PC-9 (cell line): ENCODE data around the gene ZNF638. TPM values are rescaled to one million over a fixed set of nuclear protein-coding genes. Genes with fewer than 3 reads are reported as not detected.
A peak's percentile ranks its signal among the peaks of the same experiment; 100 is the strongest.

Experiments
- BruUV-seq: library from RNA; stranded (reverse); fragments of 400-500 nt; replicated peaks from 2 replicates; lab custom pipeline; 2021; lab: Mats Ljungman, UMichigan
- CTCF ChIA-PET: fragments of 300-600 bp; sonication (Branson Sonifier 250); formaldehyde crosslinking; loops from one replicate; lab custom pipeline; 2022; ENCODE audit warnings: antibody characterized with exemption; lab: Charles Lee
- POLR2A ChIA-PET: fragments of 300-600 bp; sonication (Branson Sonifier 250); formaldehyde crosslinking; loops from one replicate; lab custom pipeline; 2022; ENCODE audit warnings: antibody characterized with exemption; ENCODE audit not compliant: unreplicated experiment; lab: Charles Lee
- DNase-seq, 2 experiments: peaks; one replicate each; pipeline versions ENCODE4 v3.0.0 to v3.0.0-alpha.2; 2015 to 2022; ENCODE audit warnings: mixed read lengths in 1 of 2
- H2AFZ ChIP-seq: fragments of 200-600 bp; sonication (generic); 2 replicates; pipeline ENCODE4 v1.8.1; 2017; ENCODE audit warnings: antibody characterized with exemption
- H3F3A ChIP-seq: fragments of 200-600 bp; sonication (generic); 2 replicates; pipeline ENCODE4 v1.8.1; 2017; ENCODE audit warnings: antibody characterized with exemption, mild to moderate bottlenecking, low read depth; ENCODE audit not compliant: insufficient read depth
- H3K27ac ChIP-seq: fragments of 200-600 bp; sonication (generic); 2 replicates; pipeline ENCODE4 v1.6.1; 2016; ENCODE audit warnings: mixed run types
- H3K27me3 ChIP-seq: fragments of 200-600 bp; sonication (generic); 2 replicates; pipeline ENCODE4 v1.6.1; 2016; ENCODE audit warnings: low read depth, mixed run types; ENCODE audit not compliant: insufficient read depth
- H3K36me3 ChIP-seq: fragments of 200-600 bp; sonication (generic); 2 replicates; pipeline ENCODE4 v1.6.1; 2016; ENCODE audit warnings: low read depth, mixed run types
- H3K4me1 ChIP-seq: fragments of 200-600 bp; sonication (generic); replicated peaks from 2 replicates; pipeline ENCODE4 v1.6.1; 2016; ENCODE audit warnings: mixed run types; ENCODE audit not compliant: insufficient read depth
- H3K4me2 ChIP-seq: fragments of 200-600 bp; sonication (generic); 2 replicates; pipeline ENCODE4 v1.6.1; 2017; ENCODE audit warnings: mixed run types
- H3K4me3 ChIP-seq: fragments of 200-600 bp; sonication (generic); 2 replicates; pipeline ENCODE4 v1.6.1; 2016; ENCODE audit warnings: mixed run types
- H3K79me2 ChIP-seq: fragments of 200-600 bp; sonication (generic); 2 replicates; pipeline ENCODE4 v1.6.1; 2017; ENCODE audit warnings: low read depth, mixed run types
- H3K9me2 ChIP-seq: fragments of 200-600 bp; sonication (generic); 2 replicates; pipeline ENCODE4 v1.8.1; 2017; ENCODE audit warnings: mild to moderate bottlenecking; ENCODE audit not compliant: insufficient read depth
- H3K9me3 ChIP-seq: fragments of 200-600 bp; sonication (generic); 2 replicates; pipeline ENCODE4 v1.8.1; 2016; ENCODE audit warnings: low read depth; ENCODE audit not compliant: insufficient read depth
- H4K20me1 ChIP-seq: fragments of 200-600 bp; sonication (generic); 2 replicates; pipeline ENCODE4 v1.8.1; 2017; ENCODE audit not compliant: insufficient read depth
- CTCF ChIP-seq: fragments of 200-600 bp; sonication (generic); conservative IDR thresholded peaks from 2 replicates; pipeline ENCODE4 v1.6.1; 2017; ENCODE audit warnings: mixed run types, antibody characterized with exemption, mild to moderate bottlenecking, moderate library complexity
- EZH2 ChIP-seq: fragments of 200-600 bp; sonication (generic); IDR thresholded peaks from 2 replicates; pipeline ENCODE4 v1.8.0; 2017; ENCODE audit warnings: antibody characterized with exemption, low read depth
- intact Hi-C: fragments of 100-400 bp; cut with micrococcal nuclease; formaldehyde crosslinking; loops from one replicate; pipeline ENCODE4 v1.10.0; 2022; ENCODE audit not compliant: unreplicated experiment
- total RNA-seq: library from RNA; stranded (reverse); gene quantifications from 2 replicates; pipeline ENCODE4 v1.2.3, GENCODE V29; 2021

Gene ZNF638
- total RNA-seq, 1 experiment from 2014 or later, result 109 TPM

- Histone ChIP-seq H3K36me3 (no peaks in the 10 kb centered on the region), H3K4me3 (no peak overlapping the region), H3K4me1 (no peaks in the 10 kb centered on the region), H4K20me1 (no peaks in the 10 kb centered on the region), H3K9me2 (no peaks in the 10 kb centered on the region), H2AFZ (no peak overlapping the region), H3K27ac (no peak overlapping the region), H3K9me3 (no peaks in the 10 kb centered on the region), H3K4me2 (no peak overlapping the region), H3K27me3 (no peaks in the 10 kb centered on the region), H3K79me2 (no peaks in the 10 kb centered on the region), H3F3A (no peaks in the 10 kb centered on the region)
- ChIA-PET CTCF (no interaction called here), POLR2A (no interaction called here)
- no TSS peak for BruUV-seq
- no peak for DNase-seq
- TF ChIP-seq CTCF (no peak), EZH2 (no peak)
- intact Hi-C loops, result no loop called here
These were observed 39.4 kb upstream of the ZNF638 start for GRCh38 chr2:71292159-71292558.

GRCh38 chr2:71298914-71299313, 32.7 kb upstream of the ZNF638 start:
- intact Hi-C loops, result loop anchor here (1.0 to 2.0 kb wide), 2 partner anchors 74 to 211 kb away; no protein-coding TSS in a partner anchor
- H4K20me1 ChIP-seq, result no peaks in the 10 kb centered on the region
- CTCF ChIA-PET, result interaction anchor here (0.7 to 1.9 kb wide), 8 partner anchors 17 to 220 kb away, joined by 3 to 21 read pairs (median 6); partner anchors contain the start of gene ZNF638
- no peak for TF ChIP-seq EZH2
- TF ChIP-seq CTCF, result no peak
- no peaks in the 10 kb centered on the region for H3K36me3 ChIP-seq
- no TSS peak for BruUV-seq
- 0 out of 2 replicates have a peak, but pooled peaks cover 7% of the 10 kb centered on the region for H3F3A ChIP-seq
- no peak overlapping the region for H2AFZ ChIP-seq
- H3K9me2 ChIP-seq, result no peaks in the 10 kb centered on the region
- DNase-seq, result no peak
- H3K27ac ChIP-seq, result no peak overlapping the region
- H3K9me3 ChIP-seq, result no peaks in the 10 kb centered on the region
- POLR2A ChIA-PET, result no interaction called here
- H3K4me3 ChIP-seq, result no peak overlapping the region
- no peaks in the 10 kb centered on the region for H3K27me3 ChIP-seq
- H3K4me1 ChIP-seq, result no peaks in the 10 kb centered on the region
- H3K4me2 ChIP-seq, result no peak overlapping the region
- H3K79me2 ChIP-seq, result no peaks in the 10 kb centered on the region

GRCh38 chr2:71299507-71299906, 32.1 kb upstream of the ZNF638 start:
- H4K20me1 ChIP-seq, result no peaks in the 10 kb centered on the region
- no peaks in the 10 kb centered on the region for H3K9me2 ChIP-seq
- H3K9me3 ChIP-seq, result no peaks in the 10 kb centered on the region
- intact Hi-C loops, result loop anchor here (1.0 to 2.0 kb wide), 2 partner anchors 75 to 211 kb away; no protein-coding TSS in a partner anchor
- no peaks in the 10 kb centered on the region for H3K36me3 ChIP-seq
- CTCF ChIA-PET, result interaction anchor here (0.6 to 1.9 kb wide), 11 partner anchors 31 to 1467 kb away, joined by 3 to 21 read pairs (median 5); partner anchors contain the start of gene ZNF638
- no peak overlapping the region for H2AFZ ChIP-seq
- DNase-seq, result no peak
- no TSS peak for BruUV-seq
- no peak for TF ChIP-seq EZH2
- TF ChIP-seq CTCF, result peak; percentile 90
- no peaks in the 10 kb centered on the region for H3K4me1 ChIP-seq
- no peak overlapping the region for H3K27ac ChIP-seq
- H3K79me2 ChIP-seq, result no peaks in the 10 kb centered on the region
- H3K4me3 ChIP-seq, result no peak overlapping the region
- no peaks in the 10 kb centered on the region for H3K27me3 ChIP-seq
- H3F3A ChIP-seq, result 0 out of 2 replicates have a peak, but pooled peaks cover 7% of the 10 kb centered on the region
- POLR2A ChIA-PET, result interaction anchor here (0.5 to 0.7 kb wide), 4 partner anchors 13 to 228 kb away, joined by 3 to 4 read pairs (median 4); partner anchors contain the start of gene ZNF638
- no peak overlapping the region for H3K4me2 ChIP-seq
